HEK293 (cell line): ENCODE measurements around the gene MAGOH.

ENCODE experiments used
- BCL11A ChIP-seq: fragments of 450-650 bp; formaldehyde crosslinking; IDR thresholded peaks from 2 replicates; pipeline ENCODE4 v1.5.1; 2016; ENCODE audit warnings: low read depth, missing biosample characterization, missing genetic modification characterization
- CTCF ChIP-seq: fragments of 450-650 bp; formaldehyde crosslinking; IDR thresholded peaks from 2 replicates; pipeline ENCODE4 v1.5.1; 2016; ENCODE audit warnings: missing biosample characterization, missing genetic modification characterization
- HIC1 ChIP-seq: fragments of 450-650 bp; formaldehyde crosslinking; IDR thresholded peaks from 2 replicates; pipeline ENCODE4 v1.5.1; 2016; ENCODE audit warnings: missing biosample characterization, missing genetic modification characterization
- ZBTB21 ChIP-seq: fragments of 450-650 bp; formaldehyde crosslinking; IDR thresholded peaks from 2 replicates; pipeline ENCODE4 v1.5.1; 2017; ENCODE audit warnings: missing biosample characterization, missing genetic modification characterization
- ZBTB26 ChIP-seq: fragments of 450-650 bp; formaldehyde crosslinking; optimal IDR thresholded peaks from 2 replicates; pipeline ENCODE3; 2016; ENCODE audit warnings: missing biosample characterization, mild to moderate bottlenecking, missing genetic modification characterization
- ZNF121 ChIP-seq: fragments of 450-650 bp; formaldehyde crosslinking; IDR thresholded peaks from 2 replicates; pipeline ENCODE4 v1.5.1; 2016; ENCODE audit warnings: missing biosample characterization, missing genetic modification characterization
- ZNF132 ChIP-seq: fragments of 450-650 bp; formaldehyde crosslinking; IDR thresholded peaks from 2 replicates; pipeline ENCODE4 v1.5.1; 2017; ENCODE audit warnings: missing biosample characterization, missing genetic modification characterization, borderline replicate concordance
- ZNF184 ChIP-seq: fragments of 450-650 bp; IDR thresholded peaks from 2 replicates; pipeline ENCODE4 v1.5.1; 2018; ENCODE audit warnings: missing biosample characterization, mild to moderate bottlenecking, missing genetic modification characterization
- ZNF23 ChIP-seq: fragments of 450-650 bp; formaldehyde crosslinking; IDR thresholded peaks from 2 replicates; pipeline ENCODE4 v1.5.1; 2016; ENCODE audit warnings: missing biosample characterization, missing genetic modification characterization, borderline replicate concordance
- ZNF292 ChIP-seq: fragments of 450-650 bp; formaldehyde crosslinking; IDR thresholded peaks from 2 replicates; pipeline ENCODE4 v1.5.1; 2016; ENCODE audit warnings: low read depth, missing biosample characterization, missing genetic modification characterization, borderline replicate concordance
- ZNF488 ChIP-seq: fragments of 450-650 bp; formaldehyde crosslinking; IDR thresholded peaks from 2 replicates; pipeline ENCODE4 v1.5.1; 2016; ENCODE audit warnings: missing biosample characterization, missing genetic modification characterization
- ZNF585B ChIP-seq: fragments of 450-650 bp; formaldehyde crosslinking; IDR thresholded peaks from 2 replicates; pipeline ENCODE4 v1.5.1; 2016; ENCODE audit warnings: missing biosample characterization, missing genetic modification characterization
- ZSCAN16 ChIP-seq: fragments of 450-650 bp; formaldehyde crosslinking; IDR thresholded peaks from 2 replicates; pipeline ENCODE4 v1.5.1; 2016; ENCODE audit warnings: missing biosample characterization, missing genetic modification characterization

- TF ChIP-seq CTCF (tag by site-specific recombination) (no peak), ZBTB26 (no peak), HIC1 (tag by site-specific recombination) (no peak), BCL11A (no peak), ZNF585B (tag by site-specific recombination) (no peak), ZNF121 (tag by site-specific recombination) (no peak), ZNF132 (tag by site-specific recombination) (no peak), ZNF184 (tag by site-specific recombination) (no peak), ZBTB21 (no peak), ZSCAN16 (tag by site-specific recombination) (no peak), ZNF292 (tag by site-specific recombination) (no peak), ZNF488 (tag by site-specific recombination) (no peak), ZNF23 (tag by site-specific recombination) (no peak)
Observed at GRCh38 chr1:53206735-53207379, 31.5 kb downstream of the MAGOH start.
